GM19099 (cell line): Measurements from ENCODE around the gene AAK1.

ENCODE experiments used
- POLR2A ChIP-seq: IDR thresholded peaks from 3 replicates; pipeline ENCODE4 v1.6.1; 2011; ENCODE audit warnings: low read depth; ENCODE audit not compliant: insufficient read length; ENCODE audit errors: extremely low read depth

Gene AAK1

DNA sequence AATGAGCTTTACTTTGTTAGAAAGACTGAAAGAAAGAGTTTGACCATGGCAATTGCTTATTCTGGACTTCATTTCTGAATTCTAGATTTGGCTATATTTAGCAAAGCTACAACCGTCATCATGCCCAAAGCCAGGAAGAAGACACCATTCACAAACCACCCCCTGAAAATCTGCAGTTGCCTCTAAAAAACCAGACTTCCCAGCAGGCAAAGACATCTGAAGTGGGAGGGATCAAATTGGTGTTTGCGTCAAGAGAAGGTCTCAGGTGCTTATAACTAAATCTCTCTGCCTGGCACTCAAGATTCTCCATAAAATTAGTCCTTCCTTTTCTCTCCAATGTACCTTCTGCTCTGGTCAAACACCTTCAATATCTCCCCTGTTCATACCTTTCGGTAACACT lies 5.6 kb downstream of the AAK1 start:
- TF ChIP-seq POLR2A = no peak

- no peak for TF ChIP-seq POLR2A
Observed at GRCh38 chr2:69636395-69636794, 7.1 kb downstream of the AAK1 start.

DNA sequence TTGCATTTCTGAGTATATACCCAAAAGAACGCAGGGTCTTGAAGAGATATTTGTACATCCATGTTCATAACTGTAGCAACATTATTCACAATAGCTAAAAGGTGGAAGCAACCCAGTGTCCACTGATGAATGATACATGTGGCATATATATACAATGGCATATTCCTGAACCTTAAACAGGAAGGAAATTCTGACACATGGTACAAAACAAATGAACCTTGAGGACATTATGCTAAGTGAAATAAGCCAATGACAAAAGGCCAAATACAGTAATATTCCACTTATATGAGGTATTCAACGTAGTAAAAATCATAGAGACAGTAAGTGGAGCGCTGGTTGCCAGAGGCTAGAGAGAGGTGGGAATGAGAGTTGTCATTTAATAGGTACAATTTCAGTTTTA lies 8.1 kb downstream of the AAK1 start:
- no peak for TF ChIP-seq POLR2A

DNA sequence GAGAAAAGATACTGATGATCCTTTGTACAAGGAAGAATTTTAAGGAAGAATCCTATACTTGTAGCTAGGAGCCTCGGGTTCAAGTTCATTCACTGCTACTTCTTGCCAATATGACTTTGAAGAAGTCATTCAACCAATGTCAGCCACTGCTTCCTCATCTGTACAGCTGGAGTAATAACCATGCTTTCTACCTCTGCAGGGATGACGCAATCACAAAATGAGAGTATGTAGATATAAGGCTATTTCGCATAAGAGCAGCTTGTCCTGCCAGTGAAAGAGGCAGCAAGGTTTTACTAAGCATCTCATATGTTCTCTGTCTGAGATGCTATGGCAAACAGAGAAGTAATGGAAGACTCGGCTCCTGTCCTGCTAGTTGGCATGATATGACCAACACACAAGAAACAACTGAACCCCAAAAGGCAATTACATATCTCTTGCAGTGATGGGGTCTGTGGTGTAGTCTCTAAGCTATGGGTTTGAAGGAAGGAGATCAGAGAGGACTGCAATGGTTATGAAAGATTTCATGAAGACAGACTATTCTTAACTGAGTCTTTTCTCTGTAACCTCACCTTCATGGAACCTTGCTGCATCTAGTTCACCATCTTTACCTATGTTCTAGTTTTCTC lies 9.2 kb downstream of the AAK1 start:
- TF ChIP-seq POLR2A = no peak

GRCh38 chr2:69631402-69631801 lies 12.1 kb downstream of the AAK1 start:
- TF ChIP-seq POLR2A = no peak

- no peak for TF ChIP-seq POLR2A
Observed at GRCh38 chr2:69629921-69630608, 13.5 kb downstream of the AAK1 start.

- no peak for TF ChIP-seq POLR2A
Observed at GRCh38 chr2:69628325-69629021, 15.1 kb downstream of the AAK1 start.

GRCh38 chr2:69625078-69625795 lies 18.3 kb downstream of the AAK1 start:
- TF ChIP-seq POLR2A = no peak

GRCh38 chr2:69624611-69625010 lies 18.9 kb downstream of the AAK1 start:
- no peak for TF ChIP-seq POLR2A

DNA sequence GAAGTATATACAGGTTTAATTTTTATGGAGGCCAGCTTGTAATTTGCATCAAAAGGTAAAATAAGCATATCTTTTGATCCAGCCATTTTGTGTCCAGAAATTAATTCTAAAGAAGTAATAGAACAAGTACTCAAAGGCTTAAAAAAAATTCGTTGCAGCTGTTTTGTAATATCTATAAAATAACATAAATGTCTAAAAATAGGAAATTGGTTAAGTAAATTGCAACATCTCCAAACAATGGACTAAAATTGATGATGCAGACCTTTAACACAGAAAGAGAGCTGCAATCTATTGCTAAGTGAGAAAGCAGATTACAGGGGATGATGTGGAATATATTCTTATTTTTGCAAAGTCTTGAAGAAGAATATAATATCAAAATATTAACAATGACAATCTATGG lies 19.4 kb downstream of the AAK1 start:
- TF ChIP-seq POLR2A = no peak

- no peak for TF ChIP-seq POLR2A
Observed at GRCh38 chr2:69623236-69623635, 20.3 kb downstream of the AAK1 start.

GRCh38 chr2:69621440-69621839 lies 22.1 kb downstream of the AAK1 start:
- no peak for TF ChIP-seq POLR2A

DNA sequence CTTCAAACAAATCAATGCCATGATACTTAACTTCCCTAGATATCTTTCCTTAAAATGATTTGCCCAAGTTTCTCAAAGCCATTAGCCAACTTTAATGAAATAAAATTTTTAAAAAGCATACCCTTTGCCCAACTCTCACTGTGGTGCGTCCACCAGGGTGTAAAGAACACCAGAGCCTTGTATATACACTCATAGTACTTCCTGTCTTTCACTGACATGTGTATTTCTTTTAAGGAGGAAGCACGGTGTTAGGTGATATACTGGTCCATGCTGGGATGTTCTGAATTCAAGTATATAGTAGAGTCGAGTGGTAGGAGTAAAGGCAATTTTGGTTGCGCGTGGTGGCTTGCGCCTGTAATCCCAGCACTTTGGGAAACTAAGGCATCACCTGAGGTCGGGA lies 22.7 kb downstream of the AAK1 start:
- no peak for TF ChIP-seq POLR2A

- TF ChIP-seq POLR2A = no peak
Observed at GRCh38 chr2:69619725-69620124, 23.8 kb downstream of the AAK1 start.

GRCh38 chr2:69618362-69618761 lies 25.2 kb downstream of the AAK1 start:
- TF ChIP-seq POLR2A = no peak
